ENCODE measurements around the gene KRT32. TPM values are rescaled to one million over a fixed set of nuclear protein-coding genes. Genes with fewer than 3 reads are reported as not detected.

Gene KRT32
- total RNA-seq, 4 donors from 2014 or later, result not detected

- no peak for TF ChIP-seq CTCF (IDR thresholded peaks at IDR 0.05; ENCODE audit: low read depth)
Observed at GRCh38 chr17:41448506-41448905, 18.7 kb downstream of the KRT32 start.

- TF ChIP-seq CTCF (IDR thresholded peaks at IDR 0.05; ENCODE audit: low read depth), result no peak
Observed at GRCh38 chr17:41446806-41447205, 20.4 kb downstream of the KRT32 start.

- no peak for TF ChIP-seq CTCF (IDR thresholded peaks at IDR 0.05; ENCODE audit: low read depth)
Observed at GRCh38 chr17:41444640-41445039, 22.5 kb downstream of the KRT32 start.

- no peak for TF ChIP-seq CTCF (IDR thresholded peaks at IDR 0.05; ENCODE audit: low read depth)
Observed at GRCh38 chr17:41444186-41444585, 23.0 kb downstream of the KRT32 start.

- no peak for TF ChIP-seq CTCF (IDR thresholded peaks at IDR 0.05; ENCODE audit: low read depth)
Observed at GRCh38 chr17:41442739-41443138, 24.4 kb downstream of the KRT32 start.

- TF ChIP-seq CTCF (IDR thresholded peaks at IDR 0.05; ENCODE audit: low read depth), result no peak
Observed at GRCh38 chr17:41440531-41441033, 26.6 kb downstream of the KRT32 start, which contains the start of gene KRT38. KRT38 (minus strand) TSS chr17:41440983; CDS start chr17:41440921, 62 bp downstream.

GRCh38 chr17:41439375-41439774, 27.8 kb downstream of the KRT32 start:
- TF ChIP-seq CTCF (IDR thresholded peaks at IDR 0.05; ENCODE audit: low read depth), result no peak
